ENCODE data around the gene IGF1R.

The IGF1R gene

DNA sequence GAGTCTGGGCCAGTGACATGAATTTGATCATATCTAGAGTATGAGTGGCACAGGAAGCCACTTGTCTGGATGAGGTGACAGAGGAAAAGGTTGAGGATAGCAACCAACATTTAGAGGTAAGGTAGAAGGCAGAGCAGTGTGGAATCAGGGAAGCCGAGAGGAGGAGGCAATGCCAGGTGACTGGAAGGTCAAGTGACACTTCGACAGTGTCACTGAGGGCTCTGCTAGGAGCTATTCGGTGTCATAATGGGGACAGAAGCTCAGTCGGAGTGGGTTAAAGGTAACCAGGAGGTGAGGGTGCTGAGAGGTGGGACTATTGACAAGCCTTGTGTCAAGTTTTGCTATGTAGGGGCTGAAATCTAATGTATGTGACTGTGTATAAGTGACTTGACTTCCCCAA lies 56.7 kb downstream of the IGF1R start:
- no peak for DNase-seq (ENCODE audit: low spot score)

DNA sequence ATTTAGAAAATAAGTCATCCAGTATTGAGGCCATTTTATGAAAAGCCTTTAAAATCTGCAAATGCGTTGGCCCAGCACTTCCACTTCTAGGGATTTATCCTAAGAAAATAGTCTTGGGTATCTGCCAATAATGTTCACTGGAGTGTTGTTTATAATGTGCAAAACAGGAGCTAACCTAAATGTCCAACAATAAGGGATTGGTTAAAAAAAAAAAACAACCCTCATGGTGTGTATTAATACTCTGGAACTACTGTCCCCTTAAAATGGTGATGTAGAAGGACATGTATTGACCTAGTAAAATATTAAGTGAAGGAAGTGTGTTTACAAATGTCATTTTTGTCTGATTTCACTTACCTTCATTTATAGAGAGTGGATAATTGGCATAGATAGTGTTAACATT lies 58.0 kb downstream of the IGF1R start:
- no peak for DNase-seq (ENCODE audit: low spot score)

- no peak for DNase-seq (ENCODE audit: low spot score)
Observed at GRCh38 chr15:98706986-98707385, 58.6 kb downstream of the IGF1R start.

- no peak for DNase-seq (ENCODE audit: low spot score)
Observed at GRCh38 chr15:98708037-98708590, 59.8 kb downstream of the IGF1R start.

- no peak for DNase-seq (ENCODE audit: low spot score)
Observed at GRCh38 chr15:98711810-98712209, 63.5 kb downstream of the IGF1R start.

DNA sequence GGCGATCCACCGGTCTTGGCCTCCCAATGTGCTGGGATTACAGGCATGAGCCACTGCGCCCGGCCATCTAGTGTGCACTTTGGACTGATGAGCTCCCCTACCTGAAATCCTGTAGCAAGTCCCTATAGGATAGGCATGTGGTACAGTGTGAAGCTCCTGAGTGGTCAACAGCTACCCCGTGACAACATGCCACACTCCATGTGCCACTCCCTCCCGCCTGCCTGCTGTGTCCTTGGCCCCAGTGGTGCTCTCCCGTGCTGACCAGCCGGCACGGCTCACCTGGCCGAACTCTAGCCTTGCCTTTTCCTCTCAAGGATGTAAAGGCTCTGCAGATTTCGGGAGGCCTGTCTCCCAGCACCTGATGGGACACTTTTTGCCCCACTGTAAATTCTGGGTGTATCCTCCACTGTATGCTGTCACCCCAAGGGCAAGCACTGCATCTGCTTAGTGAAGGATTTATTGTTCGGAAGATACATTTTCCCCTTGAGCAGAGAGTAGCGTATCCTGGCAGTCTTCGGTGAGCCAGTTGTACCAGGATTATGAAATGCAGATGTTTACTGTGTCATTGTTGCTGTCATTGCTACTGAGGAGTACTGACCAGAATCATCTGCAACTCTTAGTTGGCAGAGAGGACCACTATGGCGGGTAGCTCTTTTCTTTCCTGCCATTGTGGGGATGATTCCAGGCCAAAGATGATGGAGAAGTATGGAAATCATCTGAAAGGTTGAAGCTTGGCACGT lies 64.7 kb downstream of the IGF1R start:
- DNase-seq (ENCODE audit: low spot score) = no peak

- no peak for DNase-seq (ENCODE audit: low spot score)
Observed at GRCh38 chr15:98713585-98714001, 65.3 kb downstream of the IGF1R start.

DNA sequence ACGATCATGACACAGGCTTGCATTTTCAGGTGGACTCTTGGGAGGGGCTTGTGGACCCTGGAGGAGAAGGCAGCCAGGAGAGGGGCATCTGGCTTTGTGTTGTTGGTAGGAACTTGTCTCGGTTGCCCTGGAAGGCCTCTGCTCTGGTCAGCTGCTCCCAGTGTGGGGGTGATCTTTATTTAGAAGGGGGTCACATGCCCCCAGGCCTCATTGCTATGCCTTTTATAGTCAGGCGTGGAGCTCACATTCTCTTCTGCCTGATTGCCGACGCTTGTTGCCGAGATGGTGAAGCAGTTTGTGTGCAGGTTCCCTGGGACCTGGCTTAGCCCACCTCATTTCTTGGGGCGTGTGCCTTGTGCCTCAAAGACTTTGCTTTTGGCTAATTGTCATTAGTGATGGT lies 66.6 kb downstream of the IGF1R start:
- DNase-seq (ENCODE audit: low spot score) = no peak

GRCh38 chr15:98715401-98715800 lies 67.1 kb downstream of the IGF1R start:
- no peak for DNase-seq (ENCODE audit: low spot score)

GRCh38 chr15:98715890-98716443 lies 67.6 kb downstream of the IGF1R start:
- no peak for DNase-seq (ENCODE audit: low spot score)

GRCh38 chr15:98717371-98717770 lies 69.0 kb downstream of the IGF1R start:
- no peak for DNase-seq (ENCODE audit: low spot score)

DNA sequence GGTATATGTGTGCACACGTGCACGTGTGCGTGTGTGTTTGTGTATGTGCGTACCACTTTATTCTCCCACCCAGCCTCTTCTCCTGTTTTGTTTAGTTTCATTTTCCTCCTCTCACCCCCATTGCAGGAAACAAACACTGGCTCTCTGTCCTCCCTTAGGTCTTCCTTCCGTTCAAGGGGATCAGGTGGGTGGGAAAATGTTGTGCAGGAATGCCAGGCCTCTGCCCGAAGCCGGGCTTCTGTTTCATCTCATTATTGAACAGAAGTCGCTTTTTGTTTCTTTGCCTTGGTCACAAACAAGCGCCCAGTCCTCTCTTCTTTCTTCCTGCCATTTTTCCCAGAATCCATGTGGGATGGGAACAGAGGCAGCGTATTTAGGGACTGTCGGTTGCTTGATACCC lies 69.6 kb downstream of the IGF1R start:
- DNase-seq (ENCODE audit: low spot score) = no peak

DNA sequence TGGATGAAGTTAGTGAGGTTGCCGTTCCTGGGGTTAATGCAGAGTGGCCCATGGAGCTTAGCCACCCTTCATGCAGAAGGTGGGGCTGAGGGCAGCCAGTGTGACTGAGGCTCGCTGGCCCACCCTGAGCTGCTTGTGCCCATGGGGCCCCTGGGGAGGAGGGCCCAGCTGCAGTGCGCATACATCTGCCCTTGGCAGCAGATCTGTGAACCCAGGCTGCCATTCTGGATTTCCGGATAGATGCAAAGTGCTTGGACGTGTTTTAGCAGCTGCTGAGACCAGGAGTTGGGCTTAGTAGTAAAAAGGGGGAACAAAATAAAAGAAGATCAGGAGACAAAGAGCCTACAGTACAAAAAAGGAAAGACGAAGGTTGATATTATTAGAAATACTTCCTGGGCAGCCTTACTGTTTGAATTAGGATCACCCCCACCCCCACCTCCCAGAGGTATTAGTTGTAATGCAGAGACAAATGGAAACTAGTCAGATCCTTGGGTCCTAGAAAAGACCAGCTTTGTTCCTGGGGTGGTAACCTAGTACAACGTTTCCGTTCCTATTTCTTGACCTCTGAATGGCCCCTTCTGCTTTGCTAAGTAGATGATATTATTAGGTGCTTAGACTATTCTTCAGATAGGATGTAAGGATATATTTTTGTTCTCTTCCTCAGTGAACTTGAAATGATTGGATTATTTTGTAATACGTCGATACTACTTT lies 70.2 kb downstream of the IGF1R start:
- DNase-seq (ENCODE audit: low spot score) = no peak

GRCh38 chr15:98719137-98719740 lies 70.9 kb downstream of the IGF1R start:
- no peak for DNase-seq (ENCODE audit: low spot score)

DNA sequence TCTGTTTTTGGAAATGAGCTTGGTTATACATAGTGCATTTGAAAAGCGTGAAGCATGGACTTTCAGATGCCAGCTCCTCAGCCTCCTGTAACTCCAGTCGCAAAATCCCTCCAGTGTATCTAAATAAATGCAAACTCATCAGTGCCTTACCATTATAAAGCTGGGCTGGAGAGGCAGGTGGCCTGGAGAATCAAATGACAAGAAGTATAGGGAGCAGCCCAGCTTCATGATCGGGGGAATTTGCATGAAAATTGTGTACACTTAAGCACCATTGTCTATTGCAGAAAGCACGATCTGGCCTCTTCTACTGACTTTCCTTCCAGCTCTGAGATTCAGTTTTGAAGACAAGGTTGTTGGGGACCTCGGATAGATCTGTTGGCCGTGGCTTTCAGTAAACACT lies 71.7 kb downstream of the IGF1R start:
- no peak for DNase-seq (ENCODE audit: low spot score)

- no peak for DNase-seq (ENCODE audit: low spot score)
Observed at GRCh38 chr15:98720577-98721565, 72.5 kb downstream of the IGF1R start.

DNA sequence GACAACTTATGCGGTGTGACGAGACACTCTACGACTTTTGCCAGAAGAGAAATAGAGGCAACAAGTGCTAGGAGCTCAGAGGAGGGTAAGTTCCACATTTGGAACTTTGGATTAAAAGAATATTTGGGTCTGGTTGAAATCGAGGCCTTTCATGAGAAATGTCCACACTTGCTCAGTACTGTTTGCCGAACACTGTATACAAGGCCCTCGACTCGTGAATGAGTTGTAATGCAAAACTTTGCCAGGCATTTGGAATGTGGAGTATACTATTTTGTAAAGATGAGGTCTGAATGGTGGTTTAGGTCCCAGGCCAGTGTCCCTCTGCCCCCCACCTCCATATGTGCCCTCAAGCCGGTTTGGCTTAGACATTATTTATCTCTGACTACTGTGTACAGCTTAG lies 73.9 kb downstream of the IGF1R start:
- DNase-seq (ENCODE audit: low spot score) = no peak

DNA sequence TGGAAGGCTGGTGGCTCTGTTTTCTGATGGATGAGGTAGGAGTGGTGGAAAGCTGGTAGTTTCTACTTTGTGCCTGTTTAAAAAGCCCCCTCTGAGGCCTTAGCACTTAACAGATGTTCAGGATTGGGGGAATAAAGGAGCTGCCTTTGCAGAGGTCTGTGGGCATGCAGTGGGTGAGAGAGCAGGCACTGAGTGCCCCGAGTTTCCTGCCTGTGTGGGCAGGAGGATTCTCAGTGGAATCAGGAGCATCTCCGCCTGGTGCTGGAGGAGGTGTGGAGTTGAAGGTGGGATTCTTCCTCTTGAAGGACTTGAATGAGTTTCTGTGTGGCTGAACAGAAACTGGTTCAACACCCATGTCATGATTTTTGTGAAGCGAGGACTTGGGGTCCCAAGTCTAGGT lies 74.3 kb downstream of the IGF1R start:
- DNase-seq (ENCODE audit: low spot score) = no peak

DNA sequence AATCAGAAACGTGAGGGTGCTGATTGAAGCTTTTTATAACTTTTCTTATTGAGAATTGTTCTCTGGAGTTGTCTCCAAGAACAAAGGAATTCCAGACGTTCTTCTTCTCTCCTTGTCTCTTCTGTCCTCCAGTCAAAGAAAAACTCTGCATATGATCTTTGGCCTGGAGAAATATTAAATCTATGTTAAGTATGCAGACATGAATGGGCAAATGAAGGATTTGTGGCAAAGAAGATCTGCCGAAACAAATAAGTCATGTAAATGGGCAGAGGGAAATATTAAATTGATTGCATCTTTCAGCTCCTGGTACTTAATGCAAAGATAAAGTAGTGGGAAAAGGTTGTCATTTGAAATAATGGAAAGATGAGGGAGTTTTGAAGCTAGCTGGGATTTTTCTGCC lies 74.9 kb downstream of the IGF1R start:
- DNase-seq (ENCODE audit: low spot score) = no peak

DNA sequence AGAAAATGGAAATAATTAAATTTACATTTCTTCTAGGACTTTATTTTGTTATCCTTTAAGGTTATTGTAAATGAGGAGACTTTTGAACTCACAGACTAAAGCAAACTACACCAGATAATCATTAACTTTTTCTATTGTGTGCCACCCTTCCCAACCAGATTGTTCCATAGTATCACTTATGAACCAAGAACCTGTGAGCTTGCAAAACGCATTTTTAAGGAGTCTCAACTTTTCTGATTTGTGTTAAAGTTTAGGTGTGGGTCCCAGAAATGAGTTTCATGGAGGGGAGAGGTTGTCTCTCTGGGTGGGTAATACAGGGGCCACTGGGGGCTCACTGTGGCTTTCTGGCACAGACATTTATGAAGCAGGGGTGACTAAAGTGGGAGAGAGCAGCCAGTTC lies 75.7 kb downstream of the IGF1R start:
- DNase-seq (ENCODE audit: low spot score) = no peak

GRCh38 chr15:98724494-98724893 lies 76.2 kb downstream of the IGF1R start:
- DNase-seq (ENCODE audit: low spot score) = no peak

- DNase-seq (ENCODE audit: low spot score) = no peak
Observed at GRCh38 chr15:98725874-98726273, 77.5 kb downstream of the IGF1R start.

Data from D341Med (cell line).